GM23248 (cell line): ENCODE measurements around the gene CAMTA1.

ENCODE experiments used
- EZH2 ChIP-seq: fragments of 200-600 bp; sonication (generic); IDR thresholded peaks from 2 replicates; pipeline ENCODE4 v1.6.1; 2018; ENCODE audit warnings: antibody characterized with exemption, mild to moderate bottlenecking; ENCODE audit not compliant: insufficient read depth, poor library complexity, severe bottlenecking
- EZH2phosphoT487 ChIP-seq: fragments of 200-600 bp; sonication (generic); IDR thresholded peaks from 2 replicates; pipeline ENCODE4 v1.6.1; 2018; ENCODE audit warnings: antibody characterized with exemption, moderate library complexity, mild to moderate bottlenecking, low read depth; ENCODE audit not compliant: insufficient read depth

DNA sequence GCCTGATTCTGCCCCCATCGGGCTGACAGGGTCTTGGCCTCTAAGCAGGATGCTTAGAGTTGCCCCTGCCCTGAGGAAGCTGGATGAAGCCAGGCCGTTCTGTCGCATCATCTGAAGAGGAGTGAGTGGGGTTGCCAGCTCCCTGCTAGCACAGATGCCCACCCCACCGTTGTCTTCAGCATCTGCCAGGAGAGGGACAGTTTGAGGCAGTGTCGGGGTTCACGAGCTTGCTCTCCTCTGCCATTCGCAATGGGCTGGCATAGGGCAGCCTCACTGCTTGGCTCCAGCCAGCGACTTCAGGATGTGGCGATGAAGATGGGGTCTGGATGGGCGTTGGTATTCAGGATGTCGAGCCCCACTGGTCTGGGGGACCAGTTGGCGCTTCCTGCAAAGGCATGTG lies 840.1 kb downstream of the CAMTA1 start:
- TF ChIP-seq EZH2 = no peak
- no peak for TF ChIP-seq EZH2phosphoT487
